ENCODE results near the gene HLA-DPB1.

Gene HLA-DPB1

GRCh38 chr6:33120001-33120400 lies 44.2 kb downstream of the HLA-DPB1 start:
- Mint-ChIP-seq H3K4me1 (ENCODE audit: low read depth) (peaks cover 14% of the 10 kb centered on the region), H3K27ac (no peak overlapping the region), H3K4me3 (no peak overlapping the region), H3K36me3 (ENCODE audit: low read depth) (peaks cover 1% of the 10 kb centered on the region), H3K9me3 (peaks cover 9% of the 10 kb centered on the region), H3K27me3 (ENCODE audit: low read depth) (peaks cover 65% of the 10 kb centered on the region)
- no peak for DNase-seq (ENCODE audit: low spot score)

- no peak overlapping the region for H3K4me3 Mint-ChIP-seq
- H3K36me3 Mint-ChIP-seq (ENCODE audit: low read depth) = peaks cover 1% of the 10 kb centered on the region
- H3K9me3 Mint-ChIP-seq = peaks cover 9% of the 10 kb centered on the region
- DNase-seq (ENCODE audit: low spot score) = no peak
- H3K27me3 Mint-ChIP-seq (ENCODE audit: low read depth) = peaks cover 33% of the 10 kb centered on the region
- H3K27ac Mint-ChIP-seq = no peak overlapping the region
- H3K4me1 Mint-ChIP-seq (ENCODE audit: low read depth) = peaks cover 9% of the 10 kb centered on the region
Measured at GRCh38 chr6:33123181-33123580, 47.4 kb downstream of the HLA-DPB1 start.

- Mint-ChIP-seq H3K36me3 (ENCODE audit: low read depth) (peaks cover 1% of the 10 kb centered on the region), H3K9me3 (peaks cover 9% of the 10 kb centered on the region), H3K4me1 (ENCODE audit: low read depth) (peaks cover 17% of the 10 kb centered on the region), H3K27me3 (ENCODE audit: low read depth) (peaks cover 27% of the 10 kb centered on the region), H3K4me3 (no peak overlapping the region), H3K27ac (no peak overlapping the region)
- DNase-seq (ENCODE audit: low spot score) = no peak
Measured at GRCh38 chr6:33123732-33124524, 48.1 kb downstream of the HLA-DPB1 start.

GRCh38 chr6:33124525-33124901 lies 48.7 kb downstream of the HLA-DPB1 start:
- H3K9me3 Mint-ChIP-seq = peaks cover 9% of the 10 kb centered on the region
- no peak for DNase-seq (ENCODE audit: low spot score)
- H3K27me3 Mint-ChIP-seq (ENCODE audit: low read depth) = peaks cover 21% of the 10 kb centered on the region
- H3K27ac Mint-ChIP-seq = no peak overlapping the region
- H3K36me3 Mint-ChIP-seq (ENCODE audit: low read depth) = peaks cover 1% of the 10 kb centered on the region
- peaks cover 23% of the 10 kb centered on the region for H3K4me1 Mint-ChIP-seq (ENCODE audit: low read depth)
- no peak overlapping the region for H3K4me3 Mint-ChIP-seq

- H3K4me3 Mint-ChIP-seq = no peak overlapping the region
- H3K27ac Mint-ChIP-seq = no peak overlapping the region
- H3K9me3 Mint-ChIP-seq = peaks cover 9% of the 10 kb centered on the region
- no peak for DNase-seq (ENCODE audit: low spot score)
- H3K36me3 Mint-ChIP-seq (ENCODE audit: low read depth) = peaks cover 1% of the 10 kb centered on the region
- peaks cover 18% of the 10 kb centered on the region for H3K27me3 Mint-ChIP-seq (ENCODE audit: low read depth)
- peaks cover 26% of the 10 kb centered on the region for H3K4me1 Mint-ChIP-seq (ENCODE audit: low read depth)
Measured at GRCh38 chr6:33124947-33125346, 49.2 kb downstream of the HLA-DPB1 start.

- DNase-seq (ENCODE audit: low spot score) = peak; percentile 46
- Mint-ChIP-seq H3K36me3 (ENCODE audit: low read depth) (peaks cover 1% of the 10 kb centered on the region), H3K4me3 (no peak overlapping the region), H3K27me3 (ENCODE audit: low read depth) (peaks cover 8% of the 10 kb centered on the region), H3K4me1 (ENCODE audit: low read depth) (peaks cover 31% of the 10 kb centered on the region), H3K9me3 (peaks cover 9% of the 10 kb centered on the region), H3K27ac (no peak overlapping the region)
Measured at GRCh38 chr6:33126101-33126714, 50.4 kb downstream of the HLA-DPB1 start.

GRCh38 chr6:33128318-33128717 lies 52.5 kb downstream of the HLA-DPB1 start:
- H3K4me3 Mint-ChIP-seq = peak overlapping the region; percentile 49
- H3K4me1 Mint-ChIP-seq (ENCODE audit: low read depth) = peaks cover 32% of the 10 kb centered on the region
- H3K36me3 Mint-ChIP-seq (ENCODE audit: low read depth) = peaks cover 1% of the 10 kb centered on the region
- peak; percentile 17 for DNase-seq (ENCODE audit: low spot score)
- H3K27ac Mint-ChIP-seq = peak overlapping the region; percentile 22
- no peaks in the 10 kb centered on the region for H3K27me3 Mint-ChIP-seq (ENCODE audit: low read depth)
- H3K9me3 Mint-ChIP-seq = peaks cover 7% of the 10 kb centered on the region

GRCh38 chr6:33132081-33132524 lies 56.3 kb downstream of the HLA-DPB1 start:
- H3K4me3 Mint-ChIP-seq = no peak overlapping the region
- no peak for DNase-seq (ENCODE audit: low spot score)
- H3K27ac Mint-ChIP-seq = no peak overlapping the region
- peaks cover 29% of the 10 kb centered on the region for H3K4me1 Mint-ChIP-seq (ENCODE audit: low read depth)
- peaks cover 4% of the 10 kb centered on the region for H3K27me3 Mint-ChIP-seq (ENCODE audit: low read depth)
- H3K9me3 Mint-ChIP-seq = no peaks in the 10 kb centered on the region
- H3K36me3 Mint-ChIP-seq (ENCODE audit: low read depth) = no peaks in the 10 kb centered on the region

- Mint-ChIP-seq H3K9me3 (no peaks in the 10 kb centered on the region), H3K27ac (no peak overlapping the region), H3K4me1 (ENCODE audit: low read depth) (no peaks in the 10 kb centered on the region), H3K27me3 (ENCODE audit: low read depth) (peaks cover 17% of the 10 kb centered on the region), H3K36me3 (ENCODE audit: low read depth) (no peaks in the 10 kb centered on the region), H3K4me3 (no peak overlapping the region)
- DNase-seq (ENCODE audit: low spot score) = no peak
Measured at GRCh38 chr6:33136310-33136900, 60.6 kb downstream of the HLA-DPB1 start.
